Pancreas (tissue), 10 donors: Measurements from ENCODE around the gene GLB1L. TPM values are rescaled to one million over a fixed set of nuclear protein-coding genes. Genes with fewer than 3 reads are reported as not detected.

Experiments
- ATAC-seq, 4 donors: fragments of 200-7000 bp; cut with Tn5 transposase; one replicate each; pipeline versions ENCODE4 v1.8.0 to v1.9.1; 2020; ENCODE audit warnings: mild to moderate bottlenecking in 4 of 4, moderate library complexity in 4 of 4
- DNase-seq, 6 donors: peaks; one replicate each; pipeline ENCODE4 v3.0.0-alpha.2; 2020
- FAIRE-seq: peaks from 2 replicates; lab custom pipeline; 2012; peaks lifted over from hg19 to GRCh38; lab: Jason Lieb, UNC
- H3K27ac ChIP-seq, 4 donors: fragments of 200-600 bp; sonication (generic); 1 replicate in 3 of 4; 2 replicates in 1 of 4; pipeline versions ENCODE4 v1.5.0 to v1.8.0; 2020
- H3K27me3 ChIP-seq, 4 donors: fragments of 200-600 bp; one replicate each; pipeline ENCODE4 v1.8.0; 2021
- H3K36me3 ChIP-seq, 3 donors: fragments of 200-600 bp; sonication (generic) in 1 of 3; one replicate each; pipeline versions ENCODE4 v1.5.0 to v1.8.0; 2020 to 2021
- H3K4me1 ChIP-seq, 3 donors: fragments of 200-600 bp; one replicate each; pipeline ENCODE4 v1.8.0; 2021
- H3K4me3 ChIP-seq, 4 donors: fragments of 200-600 bp; sonication (generic) in 2 of 4; one replicate each; pipeline versions ENCODE4 v1.5.0 to v1.8.0; 2020 to 2021
- H3K9me3 ChIP-seq, 4 donors: fragments of 200-600 bp; one replicate each; pipeline ENCODE4 v1.8.0; 2021
- CTCF ChIP-seq, 4 donors: fragments of 200-600 bp; sonication (generic) in 3 of 4; IDR thresholded peaks; one replicate each; pipeline versions ENCODE4 v1.5.0 to v1.8.0; 2021; ENCODE audit warnings: antibody characterized with exemption in 4 of 4
- WGBS, 2 donors: extraction: QIAGEN DNeasy Blood & Tissue Kit; methylation state at CpG; one replicate each; pipeline ENCODE4 v1.1.7; 2013; 5-methylcytosine and 5-hydroxymethylcytosine counted together
- intact Hi-C, 3 donors: fragments of 100-400 bp; cut with DNase I; formaldehyde crosslinking; loops; one replicate each; pipeline versions ENCODE4 v1.11.1 to v1.14.2; 2022
- polyA plus RNA-seq, 2 donors: library from polyadenylated mRNA; stranded (reverse); fragments of 200-250 nt; gene quantifications; one replicate each; pipeline ENCODE4 v1.2.3, GENCODE V29; 2013
- total RNA-seq, 6 donors: library from RNA; stranded (reverse); fragmentation: NEBNext Ultra II Directional in 4 of 6; extraction: Animal tissue kit (Norgen Biotek cat#: 25700) in 4 of 6; gene quantifications; one replicate each; pipeline versions ENCODE4 v1.2.1 to v1.2.4, GENCODE V29; 2021 to 2023
- donor health status: healthy with polysubstance abuse.
- donor health status: DM: no; HTN: no; CAD: no; lungs with moderate emphysema.
- donor health status: DM: no; HTN: no; CAD: no.
- donor health status: control.
- donor health status: control.
- donor health status: Bipolar disorder and iron deficiency.
- donor health status: DM: yes; HTN: yes; CAD: no.
- donor health status: DM: no; HTN: no; CAD: no.
- donor health status: DM: no; HTN: no; CAD: no.
- donor health status: DM: yes; HTN: yes; CAD: no.

Gene GLB1L
- total and polyA plus RNA-seq, 8 donors: 1.8 to 6.9 (median 3.2) TPM

DNA sequence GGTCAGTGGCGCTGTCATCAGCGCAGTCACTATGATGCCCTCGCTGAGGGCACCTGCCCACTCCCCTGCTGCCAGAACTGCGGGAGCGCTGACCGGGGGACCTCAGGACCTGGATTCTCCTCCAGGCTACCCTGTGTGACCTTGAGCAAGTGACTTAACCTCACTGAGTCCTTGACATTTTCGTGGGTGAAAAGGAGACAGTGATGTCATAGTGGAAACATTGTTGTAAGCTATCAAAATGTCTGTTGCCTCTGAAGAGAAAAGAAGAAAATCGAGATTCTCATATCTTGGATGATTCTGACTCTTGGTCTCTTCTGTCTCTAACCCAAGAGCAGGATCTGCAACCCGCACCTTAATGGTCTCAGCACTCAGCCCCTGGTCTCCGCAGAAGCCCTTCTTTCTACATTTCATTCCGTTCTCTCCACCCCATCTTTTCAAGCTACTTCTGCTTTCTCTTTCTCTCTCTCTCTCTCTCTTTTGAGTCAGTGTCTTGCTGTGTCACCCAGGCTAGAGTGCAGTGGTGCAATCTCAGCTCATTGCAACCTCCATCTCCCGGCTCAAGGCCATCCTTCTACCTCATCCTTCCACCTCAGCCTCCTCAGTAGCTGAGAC, 9.5 kb upstream of the GLB1L start:
- Histone ChIP-seq H3K4me3 (peak overlapping the region; percentile 58 to 82 (median 64)), H3K27me3 (no peaks in the 10 kb centered on the region), H3K27ac (peak overlapping the region; percentile 73 to 89 (median 78)), H3K4me1 (peaks cover 10 to 35% (median 20%) of the 10 kb centered on the region in 3 donors), H3K9me3 (no peaks in the 10 kb centered on the region), H3K36me3 (peaks cover 0 to 5% (median 0%) of the 10 kb centered on the region in 3 donors)
- DNase-seq (no peak), ATAC-seq (peak; percentile 3 to 10 (median 8)), FAIRE-seq (no peak)
- intact Hi-C loops: no loop called here
- WGBS, 2 donors: 24 to 27% methylated on average over 12 of the region's 12 CpGs
- no peak for TF ChIP-seq CTCF (IDR thresholded peaks at IDR 0.05)

DNA sequence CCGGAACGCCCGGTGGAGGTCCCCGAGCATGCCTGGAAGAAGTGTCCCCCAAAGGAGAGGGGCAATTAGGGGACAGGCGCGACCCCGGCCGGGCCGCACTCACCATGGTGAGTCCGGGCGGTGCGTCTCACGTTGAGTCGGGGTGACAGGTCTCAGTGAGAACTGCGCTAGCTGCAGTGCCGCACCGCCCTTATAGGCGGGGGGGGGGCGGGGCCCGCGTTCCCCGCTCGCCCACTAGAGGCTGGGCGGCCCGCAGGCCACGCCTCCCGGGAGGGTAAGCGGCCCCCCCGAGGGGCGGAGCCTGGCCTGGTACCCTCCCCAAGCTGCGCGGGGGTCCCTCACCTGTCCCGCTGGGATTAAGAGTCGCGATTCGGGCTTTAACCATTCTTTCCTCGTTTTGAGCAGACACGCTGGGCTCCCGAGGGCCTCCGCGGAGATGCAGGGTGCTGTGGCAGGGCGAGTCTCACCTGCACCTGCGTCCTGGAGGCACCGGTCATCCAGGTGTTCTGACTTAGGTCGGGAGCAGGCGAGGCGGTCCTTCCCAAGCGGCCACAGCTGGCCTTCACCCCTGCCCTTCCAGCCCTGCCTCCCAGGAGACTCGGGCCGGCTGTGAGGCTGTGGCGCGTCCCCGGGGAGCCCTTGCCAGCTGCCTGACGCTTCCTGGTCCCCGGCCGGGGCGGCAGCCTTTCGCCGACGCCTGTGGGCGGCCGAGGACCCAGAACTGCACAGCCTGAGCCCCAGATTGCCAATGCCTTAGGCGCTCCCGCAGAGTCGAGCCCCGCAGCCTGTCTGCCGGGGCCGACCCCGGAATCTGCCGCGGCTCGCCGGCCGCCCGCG, 8.7 kb upstream of the GLB1L start, which contains the start of gene TUBA4A:
Gene TUBA4A (minus strand): TSS at position 166 of the 837 bp plus-strand sequence. CDS start 60 bp downstream, at position 106.
- intact Hi-C loops: no loop called here
- ATAC-seq (peak; percentile 83 to 90 (median 86)), FAIRE-seq (no peak), DNase-seq (peak; percentile 85 to 95 (median 91))
- H3K27me3 ChIP-seq: no peaks in the 10 kb centered on the region
- TF ChIP-seq CTCF (IDR thresholded peaks at IDR 0.05): no peak
- H3K4me3 ChIP-seq: peak within 1 kb of the TSS; percentile 58 to 82 (median 64)
- peaks cover 0 to 5% (median 0%) of the 10 kb centered on the region in 3 donors for H3K36me3 ChIP-seq
- H3K9me3 ChIP-seq: no peaks in the 10 kb centered on the region
- peak within 1 kb of the TSS; percentile 73 to 89 (median 78) for H3K27ac ChIP-seq
- 0 to 1% methylated on average over 50 to 76 of the region's 76 CpGs for WGBS, 2 donors
- H3K4me1 ChIP-seq: peaks cover 18 to 42% (median 27%) of the 10 kb centered on the region in 3 donors

GRCh38 chr2:219252900-219253752, 7.9 kb upstream of the GLB1L start, which contains the start of gene TUBA4B:
Gene TUBA4B, plus strand, starts transcription at chr2:219253243. Its CDS starts 165 bp downstream, at chr2:219253408.
- WGBS, 2 donors: 3% methylated on average over 49 of the region's 49 CpGs
- H3K9me3 ChIP-seq: no peaks in the 10 kb centered on the region
- no peaks in the 10 kb centered on the region for H3K27me3 ChIP-seq
- FAIRE-seq (no peak), ATAC-seq (peak; percentile 13 to 24 (median 18)), DNase-seq (peak in 4 of 6 donors; percentile 52 to 76 (median 65))
- TF ChIP-seq CTCF (IDR thresholded peaks at IDR 0.05): no peak
- H3K4me1 ChIP-seq: peaks cover 26 to 51% (median 32%) of the 10 kb centered on the region in 3 donors
- intact Hi-C loops: no loop called here
- H3K36me3 ChIP-seq: peaks cover 0 to 5% (median 0%) of the 10 kb centered on the region in 3 donors
- H3K27ac ChIP-seq: peak within 1 kb of the TSS; percentile 73 to 89 (median 78)
- H3K4me3 ChIP-seq: peak within 1 kb of the TSS; percentile 58 to 82 (median 64)

DNA sequence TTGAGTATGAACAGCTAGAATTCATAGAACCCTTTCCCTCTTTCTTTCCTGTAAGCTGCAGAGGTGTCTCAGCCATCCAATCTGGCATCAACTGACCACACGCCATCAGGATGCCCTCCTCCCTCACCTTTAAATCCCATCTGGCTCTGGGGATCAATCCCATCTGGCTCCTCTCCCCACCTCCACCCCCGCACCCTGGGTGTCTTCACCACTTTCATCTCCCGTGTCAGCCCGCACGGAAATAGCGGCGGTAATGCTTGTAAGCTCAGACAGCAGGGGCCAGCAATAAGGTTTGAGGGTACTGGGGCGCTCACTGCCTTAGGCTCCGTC, 7.3 kb upstream of the GLB1L start:
- Histone ChIP-seq H3K36me3 (peaks cover 0 to 5% (median 0%) of the 10 kb centered on the region in 3 donors), H3K27me3 (no peaks in the 10 kb centered on the region), H3K9me3 (no peaks in the 10 kb centered on the region), H3K4me1 (peaks cover 26 to 52% (median 32%) of the 10 kb centered on the region in 3 donors), H3K4me3 (peak overlapping the region; percentile 58 to 82 (median 64)), H3K27ac (peak overlapping the region; percentile 13 to 89 (median 68))
- TF ChIP-seq CTCF (IDR thresholded peaks at IDR 0.05): no peak
- intact Hi-C loops: no loop called here
- no peak for ATAC-seq
- DNase-seq: no peak
- FAIRE-seq: no peak
- 14 to 16% methylated on average over 9 of the region's 9 CpGs for WGBS, 2 donors
